H1 (cell line): ENCODE measurements around the gene PAX8. TPM values are rescaled to one million over a fixed set of nuclear protein-coding genes. Genes with fewer than 3 reads are reported as not detected.

Source experiments
- CTCF ChIA-PET: fragments of 300-600 bp; sonication (Branson Sonifier 250); formaldehyde crosslinking; loops from one replicate; lab custom pipeline; 2021; ENCODE audit not compliant: partially characterized antibody; lab: Charles Lee
- POLR2A ChIA-PET: fragments of 300-600 bp; sonication (Branson Sonifier 250); formaldehyde crosslinking; loops from one replicate; lab custom pipeline; 2021; ENCODE audit warnings: inconsistent platforms; ENCODE audit not compliant: partially characterized antibody; lab: Charles Lee
- DNase-seq, 2 experiments: peaks; one replicate each; pipeline versions ENCODE4 v3.0.0 to v3.0.0-alpha.2; 2010 to 2022; ENCODE audit warnings: low spot score in 2 of 2, low read depth in 1 of 2, mixed read lengths in 1 of 2
- FAIRE-seq: peaks from 2 replicates; lab custom pipeline; 2011; peaks lifted over from hg19 to GRCh38; lab: Jason Lieb, UNC
- H2AFZ ChIP-seq: 2 replicates; pipeline ENCODE4 v1.8.1; 2012; ENCODE audit warnings: low read length, inconsistent platforms
- H2AK5ac ChIP-seq: 2 replicates; pipeline ENCODE4 v1.6.1; 2013; ENCODE audit warnings: low read depth, low read length
- H2BK120ac ChIP-seq: replicated peaks from 2 replicates; pipeline ENCODE3; 2013; ENCODE audit warnings: low read depth, low read length, inconsistent platforms
- H2BK12ac ChIP-seq: 2 replicates; pipeline ENCODE4 v1.6.1; 2013; ENCODE audit warnings: low read depth, low read length
- H2BK15ac ChIP-seq: 2 replicates; pipeline ENCODE4 v1.6.1; 2013; ENCODE audit warnings: low read length
- H2BK20ac ChIP-seq: 2 replicates; pipeline ENCODE4 v1.6.1; 2013; ENCODE audit warnings: low read length
- H2BK5ac ChIP-seq: 2 replicates; pipeline ENCODE4 v1.6.1; 2013; ENCODE audit warnings: low read depth, low read length
- H3K14ac ChIP-seq: 2 replicates; pipeline ENCODE4 v1.6.1; 2013; ENCODE audit warnings: inconsistent platforms; ENCODE audit not compliant: insufficient read length
- H3K18ac ChIP-seq: 2 replicates; pipeline ENCODE4 v1.6.1; 2013; ENCODE audit warnings: low read length; ENCODE audit errors: extremely low read depth
- H3K23ac ChIP-seq: 2 replicates; pipeline ENCODE4 v1.6.1; 2013; ENCODE audit warnings: inconsistent platforms; ENCODE audit not compliant: insufficient read length
- H3K23me2 ChIP-seq: 2 replicates; pipeline ENCODE4 v1.6.1; 2013; ENCODE audit warnings: low read depth, low read length
- H3K27ac ChIP-seq: 2 replicates; pipeline ENCODE4 v1.6.1; 2011; ENCODE audit warnings: low read depth, low read length, inconsistent platforms
- H3K27me3 ChIP-seq, 4 experiments: replicated peaks in 1 of 4; 1 replicate in 1 of 4; 2 replicates in 3 of 4; pipeline versions ENCODE4 v1.6.1 to v1.8.1; 2011 to 2013; ENCODE audit warnings: low read length in 3 of 4, mild to moderate bottlenecking in 3 of 4, inconsistent platforms in 2 of 4, mixed read lengths in 2 of 4, moderate library complexity in 1 of 4; ENCODE audit not compliant: control insufficient read depth in 3 of 4, insufficient read depth in 3 of 4; ENCODE audit errors: extremely low read depth in 1 of 4
- H3K36me3 ChIP-seq, 4 experiments: 2 replicates each; pipeline versions ENCODE4 v1.6.1 to v1.8.1; 2011 to 2013; ENCODE audit warnings: mild to moderate bottlenecking in 4 of 4, low read length in 3 of 4, moderate library complexity in 2 of 4, control low read depth in 1 of 4, inconsistent platforms in 1 of 4; ENCODE audit not compliant: insufficient read depth in 4 of 4, control insufficient read depth in 2 of 4
- H3K4ac ChIP-seq: replicated peaks from 2 replicates; pipeline ENCODE3; 2013; ENCODE audit warnings: low read length, low read depth, mixed read lengths, inconsistent platforms; ENCODE audit not compliant: insufficient read length
- H3K4me1 ChIP-seq, 4 experiments: replicated peaks in 1 of 4; 1 replicate in 1 of 4; 2 replicates in 3 of 4; pipeline versions ENCODE4 v1.6.1 to v1.8.1; 2011 to 2013; ENCODE audit warnings: low read length in 3 of 4, inconsistent platforms in 2 of 4, mixed read lengths in 1 of 4; ENCODE audit not compliant: insufficient read depth in 4 of 4, control insufficient read depth in 3 of 4
- H3K4me2 ChIP-seq, 2 experiments: 2 replicates each; pipeline versions ENCODE4 v1.6.1 to v1.8.1; 2011 to 2013; ENCODE audit warnings: low read depth in 2 of 2, low read length in 2 of 2, control low read depth in 1 of 2, inconsistent platforms in 1 of 2, mild to moderate bottlenecking in 1 of 2; ENCODE audit not compliant: insufficient read depth in 1 of 2
- H3K4me3 ChIP-seq, 4 experiments: fragments of 200-600, 300-600 bp in 1 of 4; sonication (generic), shearing (Covaris generic), sonication (Bioruptor Twin) in 1 of 4; 2 replicates each; pipeline versions ENCODE4 v1.5.1 to v1.8.1; 2011 to 2016; ENCODE audit warnings: low read length in 4 of 4, low read depth in 3 of 4, control low read depth in 2 of 4, inconsistent platforms in 2 of 4, mild to moderate bottlenecking in 2 of 4, mixed read lengths in 1 of 4, moderate library complexity in 1 of 4; ENCODE audit not compliant: insufficient read depth in 2 of 4; ENCODE audit errors: extremely low read depth in 1 of 4
- H3K56ac ChIP-seq: replicated peaks from 2 replicates; pipeline ENCODE3; 2013; ENCODE audit warnings: low read depth, mild to moderate bottlenecking, mixed read lengths, low read length, inconsistent platforms; ENCODE audit not compliant: insufficient read length
- H3K79me1 ChIP-seq: 2 replicates; pipeline ENCODE4 v1.6.1; 2013; ENCODE audit warnings: low read depth, low read length, control low read depth
- H3K79me2 ChIP-seq, 2 experiments: 2 replicates each; pipeline versions ENCODE4 v1.6.1 to v1.8.1; 2012 to 2013; ENCODE audit warnings: low read length in 2 of 2, mild to moderate bottlenecking in 2 of 2, inconsistent platforms in 1 of 2; ENCODE audit not compliant: insufficient read depth in 2 of 2, control insufficient read depth in 1 of 2
- H3K9ac ChIP-seq, 4 experiments: replicated peaks in 1 of 4; 1 replicate in 1 of 4; 2 replicates in 3 of 4; pipeline versions ENCODE4 v1.6.1 to v1.8.1; 2011 to 2013; ENCODE audit warnings: low read depth in 3 of 4, low read length in 3 of 4, control low read depth in 2 of 4, mild to moderate bottlenecking in 2 of 4, moderate library complexity in 2 of 4, inconsistent platforms in 1 of 4; ENCODE audit errors: extremely low read depth in 1 of 4
- H3K9me3 ChIP-seq, 2 experiments: 2 replicates each; pipeline versions ENCODE4 v1.6.1 to v1.8.1; 2012 to 2013; ENCODE audit warnings: mild to moderate bottlenecking in 2 of 2, moderate library complexity in 2 of 2, control low read depth in 1 of 2, inconsistent platforms in 1 of 2, low read depth in 1 of 2, low read length in 1 of 2, mixed read lengths in 1 of 2; ENCODE audit not compliant: insufficient read depth in 2 of 2
- H4K20me1 ChIP-seq, 2 experiments: replicated peaks in 1 of 2; 2 replicates each; pipeline versions ENCODE3 to v1.8.1; 2011 to 2013; ENCODE audit warnings: inconsistent platforms in 2 of 2, low read length in 2 of 2, mild to moderate bottlenecking in 1 of 2; ENCODE audit not compliant: insufficient read depth in 2 of 2, control insufficient read depth in 1 of 2
- H4K5ac ChIP-seq: 2 replicates; pipeline ENCODE4 v1.6.1; 2013; ENCODE audit warnings: low read length, low read depth, mixed read lengths, inconsistent platforms; ENCODE audit not compliant: insufficient read length
- H4K8ac ChIP-seq: 2 replicates; pipeline ENCODE4 v1.8.0; 2013; ENCODE audit warnings: mild to moderate bottlenecking, moderate library complexity, low read length, inconsistent platforms; ENCODE audit not compliant: insufficient read depth; ENCODE audit errors: extremely low read depth
- H4K91ac ChIP-seq: replicated peaks from 2 replicates; pipeline ENCODE3; 2013; ENCODE audit warnings: low read length, mixed read lengths, inconsistent platforms; ENCODE audit not compliant: insufficient read length
- CBX5 ChIP-seq: fragments of 300-800, 300-1000 bp; sonication (generic); IDR thresholded peaks from 2 replicates; pipeline ENCODE4 v1.7.1; 2016; ENCODE audit warnings: antibody characterized with exemption, low read length, low read depth
- CBX8 ChIP-seq: fragments of 300-800, 300-1000 bp; sonication (generic); IDR thresholded peaks from 2 replicates; pipeline ENCODE4 v1.7.1; 2016; ENCODE audit warnings: low read depth, low read length, borderline replicate concordance
- CHD1 ChIP-seq: IDR thresholded peaks from 2 replicates; pipeline ENCODE4 v1.6.1; 2012; ENCODE audit warnings: low read depth, low read length, improper control_type of control experiment
- JUND ChIP-seq: IDR thresholded peaks from 2 replicates; pipeline ENCODE4 v1.6.1; 2011; ENCODE audit warnings: mild to moderate bottlenecking, improper control_type of control experiment, low read length
- POLR2A ChIP-seq, 2 experiments: IDR thresholded peaks; 1 replicate in 1 of 2; 2 replicates in 1 of 2; pipeline ENCODE4 v1.6.1; 2011; ENCODE audit warnings: low read depth in 2 of 2, low read length in 2 of 2, mild to moderate bottlenecking in 2 of 2; ENCODE audit errors: control extremely low read depth in 1 of 2
- RFX5 ChIP-seq: IDR thresholded peaks from 2 replicates; pipeline ENCODE4 v1.6.1; 2011; ENCODE audit warnings: low read depth, low read length, improper control_type of control experiment, borderline replicate concordance
- SP1 ChIP-seq: IDR thresholded peaks from 2 replicates; pipeline ENCODE4 v1.6.1; 2011; ENCODE audit warnings: low read depth, low read length
- TCF12 ChIP-seq: IDR thresholded peaks from 2 replicates; pipeline ENCODE4 v1.6.1; 2011; ENCODE audit warnings: low read depth, mild to moderate bottlenecking, low read length
- WGBS, 2 experiments: shearing (Covaris generic) in 1 of 2; methylation state at CpG; one replicate each; pipeline versions ENCODE4 v1.1.6 to v1.1.7; 2013 to 2015; ENCODE audit warnings: low lambda C conversion rate in 2 of 2, mixed read lengths in 2 of 2, inconsistent platforms in 1 of 2, low coverage in 1 of 2, missing lambda C conversion rate in 1 of 2; ENCODE audit not compliant: insufficient replicate concordance in 2 of 2, insufficient coverage in 1 of 2, insufficient read length in 1 of 2; ENCODE audit errors: extremely low coverage in 1 of 2, missing lambda C conversion rate in 1 of 2; 5-methylcytosine and 5-hydroxymethylcytosine counted together
- polyA plus RNA-seq, 7 experiments: library from polyadenylated mRNA; depleted of rRNA in 3 of 7; stranded (reverse) in 5 of 7; unstranded in 2 of 7; fragments of >200 nt in 5 of 7; fragments of 200-250 nt in 2 of 7; gene quantifications; 1 replicate in 5 of 7; 2 replicates in 1 of 7; 4 replicates in 1 of 7; pipeline versions ENCODE4 v1.2.1 to v1.2.3, GENCODE V29; 2011 to 2013; ENCODE audit warnings: missing spikeins in 2 of 7, mixed read lengths in 2 of 7
- total RNA-seq: library from RNA; stranded (reverse); fragmentation: NEBNext Ultra II Directional; extraction: Animal tissue kit (Norgen Biotek cat#: 25700); gene quantifications from 2 replicates; pipeline ENCODE4 v1.2.1, GENCODE V29; 2021

Gene PAX8
- total and polyA plus RNA-seq, 2 of the 8 experiments (the other 6 are each of a cell fraction or from before 2014, with no cell fraction given), result 0.02 TPM; not detected in 1

- Histone ChIP-seq H4K20me1 (no peaks in the 10 kb centered on the region), H4K5ac (no peak overlapping the region), H4K8ac (no peak overlapping the region), H3K27ac (no peak overlapping the region), H3K9me3 (no peaks in the 10 kb centered on the region), H2BK20ac (no peak overlapping the region), H3K79me2 (no peaks in the 10 kb centered on the region), H3K27me3 (no peaks in the 10 kb centered on the region), H2AK5ac (no peak overlapping the region), H3K4me1 (peaks cover 0 to 5% (median 2%) of the 10 kb centered on the region in 4 experiments; a peak in 2 of 7 replicates), H4K91ac (no peak overlapping the region), H2AFZ (no peak overlapping the region; the same call in 1 of the 2 replicates), H3K79me1 (no peaks in the 10 kb centered on the region), H3K14ac (no peak overlapping the region), H3K18ac (no peak overlapping the region; the same call in 1 of the 2 replicates), H2BK12ac (no peak overlapping the region), H3K4me3 (no peak overlapping the region), H2BK5ac (no peak overlapping the region), H3K4me2 (no peak overlapping the region), H3K36me3 (no peaks in the 10 kb centered on the region), H3K23me2 (no peaks in the 10 kb centered on the region), H3K4ac (no peak overlapping the region), H3K9ac (no peak overlapping the region), H2BK15ac (no peak overlapping the region), H2BK120ac (no peak overlapping the region), H3K56ac (no peak overlapping the region), H3K23ac (no peak overlapping the region)
- CTCF ChIA-PET, result interaction anchor here (0.7 to 1.3 kb wide), 3 partner anchors 32 to 104 kb away, joined by 3 read pairs; no protein-coding TSS in a partner anchor
- DNase-seq (no peak), FAIRE-seq (no peak)
- 87% methylated on average over 4 of the region's 6 CpGs; no CpG with 5 or more reads in 1 of the 2 experiments for WGBS, 2 experiments
- POLR2A ChIA-PET, result no interaction called here
- no peak for TF ChIP-seq CBX8
- TF ChIP-seq RFX5, result no peak
- no peak for TF ChIP-seq JUND
- TF ChIP-seq TCF12, result no peak
- no peak for TF ChIP-seq CBX5
- TF ChIP-seq POLR2A (IDR thresholded peaks at IDR 0.05; ENCODE audit: control extremely low read depth in 1 of 2, low read depth in 2 of 2, low read length in 2 of 2), result no peak
- no peak for TF ChIP-seq CHD1
- no peak for TF ChIP-seq SP1
Observed at GRCh38 chr2:113305146-113305545, 26.4 kb upstream of the PAX8 start.
